ENCODE results near the gene PNP.

DNA sequence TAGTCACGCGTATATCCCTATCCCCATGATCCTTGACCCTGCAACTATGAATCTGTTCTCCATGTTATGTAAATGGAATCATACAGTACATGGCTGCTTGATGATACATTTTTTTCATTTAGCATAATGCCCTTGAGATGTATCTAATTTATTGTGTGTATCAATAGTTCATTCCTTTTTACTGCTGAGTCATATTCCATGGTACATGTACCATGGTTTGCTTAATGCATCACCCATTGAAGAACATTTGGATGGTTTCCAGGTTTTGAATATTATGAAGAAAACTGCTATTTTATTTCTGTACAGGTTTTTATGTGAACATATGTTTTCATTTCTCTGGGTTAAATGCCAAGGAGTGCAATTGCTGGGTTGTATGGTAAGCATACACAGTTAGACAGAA is 32.1 kb downstream of the PNP start:
- no peak for TF ChIP-seq EZH2 (IDR thresholded peaks at IDR 0.05; ENCODE audit: low read length, missing control alignments)
- TF ChIP-seq, protein P1, sequence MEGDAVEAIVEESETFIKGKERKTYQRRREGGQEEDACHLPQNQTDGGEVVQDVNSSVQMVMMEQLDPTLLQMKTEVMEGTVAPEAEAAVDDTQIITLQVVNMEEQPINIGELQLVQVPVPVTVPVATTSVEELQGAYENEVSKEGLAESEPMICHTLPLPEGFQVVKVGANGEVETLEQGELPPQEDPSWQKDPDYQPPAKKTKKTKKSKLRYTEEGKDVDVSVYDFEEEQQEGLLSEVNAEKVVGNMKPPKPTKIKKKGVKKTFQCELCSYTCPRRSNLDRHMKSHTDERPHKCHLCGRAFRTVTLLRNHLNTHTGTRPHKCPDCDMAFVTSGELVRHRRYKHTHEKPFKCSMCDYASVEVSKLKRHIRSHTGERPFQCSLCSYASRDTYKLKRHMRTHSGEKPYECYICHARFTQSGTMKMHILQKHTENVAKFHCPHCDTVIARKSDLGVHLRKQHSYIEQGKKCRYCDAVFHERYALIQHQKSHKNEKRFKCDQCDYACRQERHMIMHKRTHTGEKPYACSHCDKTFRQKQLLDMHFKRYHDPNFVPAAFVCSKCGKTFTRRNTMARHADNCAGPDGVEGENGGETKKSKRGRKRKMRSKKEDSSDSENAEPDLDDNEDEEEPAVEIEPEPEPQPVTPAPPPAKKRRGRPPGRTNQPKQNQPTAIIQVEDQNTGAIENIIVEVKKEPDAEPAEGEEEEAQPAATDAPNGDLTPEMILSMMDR (conservative IDR thresholded peaks at IDR 0.05 in 1 of 2, IDR thresholded peaks at IDR 0.05 in 1 of 2; ENCODE audit: low read depth in 1 of 2, low read length in 2 of 2), result no peak

Data from fibroblast of lung (primary cell).